Stimulated activated CD4-positive, alpha-beta T cell treated with anti-CD3 and anti-CD28 coated beads, Interleukin-2, amount 100 ng/mL, for 4 hours (primary cell): ENCODE data around the gene FBXO36.
"Not testable (repeated sequence)": the region's sequence is repeated elsewhere in the genome, so short reads cannot be mapped to it uniquely, and the experiment has no call there.

Experiments used
- DNase-seq: peaks from one replicate; pipeline ENCODE4 v3.0.0-alpha.2; 2020; ENCODE audit warnings: low read depth

FBXO36 gene

DNA sequence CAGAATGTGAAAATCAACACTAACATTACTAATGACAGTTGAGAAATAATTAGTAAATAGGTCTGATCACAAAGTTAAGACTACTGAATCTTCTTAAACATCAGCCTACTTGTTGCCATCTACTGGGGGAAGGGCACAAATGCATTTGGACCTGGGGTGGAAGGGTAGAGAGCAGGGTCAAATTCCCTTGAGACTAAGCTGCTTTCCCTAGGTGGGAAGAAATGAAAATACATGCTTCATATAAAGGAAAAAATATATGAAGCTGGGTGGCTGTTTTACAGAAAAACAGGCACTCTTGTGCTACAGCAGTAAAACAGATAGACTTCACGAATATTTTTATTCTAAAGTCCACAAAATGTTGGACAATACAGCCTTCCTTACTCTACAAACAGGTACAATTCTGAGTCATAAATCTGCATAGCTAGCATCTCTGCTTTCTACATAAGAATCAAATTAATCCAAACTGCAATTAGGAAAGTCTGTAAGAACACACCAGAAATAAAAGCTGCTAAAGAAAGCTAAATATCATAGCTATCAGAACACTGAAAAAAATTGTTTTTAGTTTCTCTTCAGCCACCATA is 11.4 kb upstream of the FBXO36 start:
- no peak for DNase-seq

GRCh38 chr2:229914171-229914570 is 8.1 kb upstream of the FBXO36 start:
- DNase-seq: no peak

GRCh38 chr2:229917793-229918192 is 4.5 kb upstream of the FBXO36 start:
- no peak for DNase-seq

DNA sequence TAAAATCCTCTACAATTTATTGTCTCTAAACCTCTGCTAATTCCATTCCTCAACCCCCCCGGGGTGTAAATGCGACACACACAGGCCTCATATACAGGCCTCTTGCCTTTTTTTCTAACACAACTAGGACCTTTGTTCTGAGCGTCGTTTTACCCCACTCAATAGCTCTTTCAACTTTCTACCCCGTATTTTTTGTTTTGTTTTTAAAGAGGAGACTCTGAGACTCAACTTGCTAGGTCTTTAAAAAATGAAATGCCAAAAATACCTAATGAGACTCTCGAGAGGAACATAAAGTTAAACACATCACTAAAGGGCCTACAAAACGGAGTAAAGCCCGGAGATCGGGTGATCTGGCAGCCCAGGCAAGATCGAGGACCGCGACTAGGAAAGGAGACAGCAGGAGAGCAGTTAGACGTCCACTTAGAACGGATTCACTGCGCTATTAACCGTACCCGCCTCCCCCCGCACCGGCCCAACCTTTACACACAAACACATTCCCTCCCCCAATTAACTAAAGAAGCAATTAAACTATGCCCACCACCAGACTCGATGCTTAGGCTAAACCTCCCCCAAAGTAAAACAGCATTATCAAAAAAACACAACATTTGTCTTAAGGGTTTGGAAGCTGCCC is 2.2 kb upstream of the FBXO36 start:
- DNase-seq: no peak

- peak; percentile 49 for DNase-seq
These were observed 1.0 kb upstream of the FBXO36 start for GRCh38 chr2:229921101-229921891.

DNA sequence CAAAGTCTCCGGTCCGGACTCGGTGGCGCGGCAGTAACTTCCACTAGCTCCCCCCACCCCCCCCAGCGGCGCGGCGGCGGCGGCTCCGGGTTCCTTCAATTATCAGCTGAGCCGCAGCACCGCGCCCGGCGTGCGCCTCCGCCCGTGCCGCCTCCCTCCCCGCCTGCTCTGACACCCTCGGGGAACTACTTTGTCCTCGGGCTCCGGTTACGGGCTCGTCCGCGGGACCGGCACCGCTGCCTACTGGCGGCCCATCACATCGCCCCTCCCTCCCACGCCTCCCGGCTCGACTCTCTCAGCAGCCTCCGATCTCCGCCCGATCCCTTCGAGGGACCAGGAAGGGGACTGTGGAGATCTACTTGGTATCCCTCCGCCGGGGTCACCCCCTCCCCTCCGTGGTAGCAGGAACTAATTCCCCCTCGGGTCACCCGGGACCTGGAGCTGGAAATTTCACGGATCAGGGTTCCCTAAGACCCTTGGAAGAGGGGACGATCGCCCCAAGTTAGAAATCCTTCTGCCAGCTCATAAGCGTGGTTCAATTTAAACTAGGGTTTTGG is 333 bp upstream of the FBXO36 start, which contains the start of gene TRIP12:
TSS of gene TRIP12 (minus strand) at position 118 of the 557 bp plus-strand sequence. CDS start 41,930 bp downstream, outside the sequence.
- DNase-seq: peak; percentile 80

DNA sequence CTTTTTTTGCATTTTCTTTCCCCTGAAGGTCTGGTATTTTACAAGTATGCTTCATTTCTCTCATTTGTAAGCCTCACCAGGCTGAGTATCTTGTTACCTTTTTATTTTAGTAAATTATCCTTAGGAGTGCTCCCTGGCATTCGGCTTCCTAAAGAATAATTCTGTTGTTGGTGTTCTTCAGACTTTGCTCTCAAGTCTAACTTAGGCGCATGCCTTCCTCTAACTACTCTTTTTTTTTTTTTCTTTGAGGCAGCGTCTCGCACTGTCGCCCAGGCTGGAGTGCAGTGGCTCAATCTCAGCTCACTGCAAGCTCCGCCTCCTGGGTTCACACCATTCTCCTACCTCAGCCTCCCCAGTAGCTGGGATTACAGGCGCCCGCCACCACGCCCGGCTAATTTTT is 2.2 kb downstream of the FBXO36 start:
- DNase-seq: not testable (repeated sequence)

- no peak for DNase-seq
These were observed 2.9 kb downstream of the FBXO36 start for GRCh38 chr2:229925201-229925600.

DNA sequence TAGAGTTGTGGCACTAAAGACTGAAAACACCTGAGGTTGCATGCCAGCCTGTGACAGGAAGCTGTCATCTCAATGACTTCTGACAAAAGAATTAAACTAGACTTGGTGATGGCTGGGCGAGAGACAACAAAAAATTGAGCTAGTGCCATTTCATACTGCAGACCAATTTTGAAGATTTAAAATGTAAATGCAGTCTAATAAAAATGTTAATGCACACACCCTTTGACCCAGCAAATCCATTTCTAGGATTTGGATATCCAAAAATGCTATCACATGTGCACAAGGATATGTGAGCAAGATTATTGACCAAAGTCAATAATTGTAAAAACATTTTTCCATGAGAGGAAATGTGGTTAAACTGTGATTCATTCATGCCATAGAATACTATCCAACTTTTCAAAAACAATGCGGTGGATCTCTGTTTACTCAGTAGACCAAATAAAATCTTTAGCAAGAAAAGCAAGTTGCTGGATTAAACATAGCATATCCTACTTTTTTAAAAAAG is 5.6 kb downstream of the FBXO36 start:
- no peak for DNase-seq

- no peak for DNase-seq
These were observed 8.4 kb downstream of the FBXO36 start for GRCh38 chr2:229930656-229931055.

GRCh38 chr2:229931241-229931640 is 8.9 kb downstream of the FBXO36 start:
- no peak for DNase-seq

DNA sequence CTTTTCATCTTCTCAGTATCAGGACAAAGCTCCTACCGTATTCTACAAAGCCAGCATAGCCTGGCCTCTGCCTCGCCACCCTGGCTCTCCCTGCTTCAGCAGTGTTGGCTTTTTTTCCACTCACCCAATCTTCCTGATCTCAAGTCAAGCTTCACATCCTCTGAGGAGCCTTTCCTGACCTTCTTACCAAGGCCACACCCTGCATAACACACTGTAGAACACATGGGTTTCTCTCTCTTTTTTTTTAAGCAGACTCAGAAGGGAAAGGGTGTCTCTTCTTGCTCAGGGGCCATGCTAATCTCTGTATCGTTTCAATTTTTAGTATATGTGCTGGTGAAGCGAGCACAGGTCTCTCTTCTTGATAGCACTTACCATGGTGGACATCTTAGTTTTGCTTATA is 15.2 kb downstream of the FBXO36 start:
- DNase-seq: no peak

DNA sequence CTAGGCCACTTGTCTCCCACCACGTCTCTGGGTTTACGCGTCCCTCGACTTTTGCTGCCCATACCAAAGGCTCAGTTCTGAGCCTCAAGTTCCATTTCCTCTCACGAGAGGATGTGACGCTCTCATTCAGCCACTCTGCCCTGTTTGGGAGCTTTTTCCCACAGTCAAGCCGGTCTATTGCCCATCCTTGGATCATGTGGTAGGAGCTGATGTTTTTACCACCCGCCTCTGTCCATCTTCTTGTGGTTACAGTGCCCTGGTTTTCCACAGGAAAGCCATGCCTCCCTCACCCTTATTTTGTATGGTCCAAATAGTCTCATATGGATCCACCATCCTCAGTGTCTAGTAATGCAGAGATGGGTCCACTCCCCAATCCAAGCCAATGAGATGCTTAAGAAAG is 20.4 kb downstream of the FBXO36 start:
- DNase-seq: no peak

- DNase-seq: no peak
These were observed 20.9 kb downstream of the FBXO36 start for GRCh38 chr2:229943171-229943570.

GRCh38 chr2:229943770-229944449 is 21.6 kb downstream of the FBXO36 start:
- DNase-seq: no peak

GRCh38 chr2:229945975-229946374 is 23.7 kb downstream of the FBXO36 start:
- DNase-seq: no peak

DNA sequence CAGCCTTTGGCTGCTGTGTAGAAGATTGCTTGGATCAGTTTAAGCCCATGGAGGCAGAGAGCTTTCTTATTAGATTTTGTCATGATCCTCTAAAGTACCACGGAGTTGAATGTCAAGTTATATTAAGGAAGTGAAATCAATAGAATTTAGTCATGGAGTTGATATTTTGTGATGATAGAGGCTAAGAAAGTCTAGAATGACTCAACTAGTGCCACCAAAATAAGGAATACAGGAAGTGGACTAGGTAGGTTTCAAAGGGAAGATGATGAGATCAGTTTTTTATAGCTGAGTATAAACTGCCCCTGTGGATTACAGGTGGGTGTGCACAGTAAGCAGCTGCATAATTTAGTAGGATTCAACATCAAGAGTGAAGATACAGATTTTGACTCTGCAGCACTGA is 25.2 kb downstream of the FBXO36 start:
- DNase-seq: no peak

DNA sequence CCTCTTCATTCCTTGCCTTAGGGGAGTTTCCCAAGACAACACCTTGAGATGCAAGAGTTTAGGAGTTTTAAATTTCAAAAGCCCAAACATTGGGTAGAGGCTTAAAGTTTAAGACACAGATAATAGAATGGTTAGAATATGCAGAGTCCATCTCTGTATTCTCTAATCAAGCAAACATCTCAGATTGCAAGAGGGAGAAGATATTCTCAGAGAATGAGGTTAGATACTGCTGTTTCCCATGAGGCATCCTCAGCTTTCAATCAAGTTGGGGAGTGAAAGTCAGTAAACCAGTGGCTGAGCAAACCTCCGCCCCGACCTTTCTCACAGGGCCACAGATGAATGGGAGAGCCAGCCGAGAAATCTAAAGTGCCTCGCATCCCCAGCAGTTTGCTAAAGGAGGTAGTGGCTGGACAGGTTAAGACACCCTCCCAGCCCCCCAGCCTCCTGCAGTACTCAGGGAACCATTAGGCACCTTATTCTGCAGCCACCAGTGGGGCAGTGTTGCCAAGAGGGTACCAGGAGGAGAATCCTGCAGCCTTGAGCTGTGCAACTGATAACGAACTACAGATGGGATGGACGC is 30.0 kb downstream of the FBXO36 start:
- DNase-seq: no peak

- no peak for DNase-seq
These were observed 33.4 kb downstream of the FBXO36 start for GRCh38 chr2:229955663-229956062.

- no peak for DNase-seq
These were observed 34.2 kb downstream of the FBXO36 start for GRCh38 chr2:229956491-229956890.

GRCh38 chr2:229963596-229963995 is 41.3 kb downstream of the FBXO36 start:
- not testable (repeated sequence) for DNase-seq

DNA sequence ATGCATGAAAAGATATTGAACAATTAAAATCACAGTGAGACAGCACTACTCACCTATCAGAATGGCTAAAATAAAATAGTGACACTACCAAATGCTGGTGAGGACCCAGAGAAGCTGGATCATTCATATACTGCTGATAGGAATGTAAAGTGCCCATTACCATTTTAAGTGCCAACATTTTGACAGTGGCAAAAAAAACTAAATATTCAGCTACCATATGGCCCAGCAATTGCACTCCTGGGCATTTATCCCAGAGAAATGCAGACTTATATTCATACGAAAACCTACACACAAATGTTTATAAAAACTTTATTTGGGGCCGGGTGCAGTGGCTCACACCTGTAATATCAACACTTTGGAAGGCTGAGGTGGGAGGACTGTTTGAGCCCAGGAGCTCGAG is 47.6 kb downstream of the FBXO36 start:
- DNase-seq: no peak
